ENCODE results near the gene SCAMP2.
A peak's percentile ranks its signal among the peaks of the same experiment; 100 is the strongest.

Gene SCAMP2

GRCh38 chr15:74807282-74807681, 65.9 kb downstream of the SCAMP2 start:
- Mint-ChIP-seq H3K9me3 (no peaks in the 10 kb centered on the region), H3K4me1 (ENCODE audit: low read depth) (peaks cover 10% of the 10 kb centered on the region), H3K27me3 (peaks cover 8% of the 10 kb centered on the region), H3K27ac (no peak overlapping the region), H3K36me3 (ENCODE audit: low read depth) (peaks cover 29% of the 10 kb centered on the region), H3K4me3 (no peak overlapping the region)
- intact Hi-C loops (cut with micrococcal nuclease): no loop called here

GRCh38 chr15:74804935-74805334, 68.2 kb downstream of the SCAMP2 start:
- intact Hi-C loops (cut with micrococcal nuclease): no loop called here
- Mint-ChIP-seq H3K27ac (no peak overlapping the region), H3K9me3 (no peaks in the 10 kb centered on the region), H3K4me3 (no peak overlapping the region), H3K4me1 (ENCODE audit: low read depth) (peaks cover 17% of the 10 kb centered on the region), H3K36me3 (ENCODE audit: low read depth) (peaks cover 52% of the 10 kb centered on the region), H3K27me3 (peaks cover 8% of the 10 kb centered on the region)

- Mint-ChIP-seq H3K4me1 (ENCODE audit: low read depth) (peaks cover 37% of the 10 kb centered on the region), H3K27ac (no peak overlapping the region), H3K27me3 (peaks cover 2% of the 10 kb centered on the region), H3K9me3 (no peaks in the 10 kb centered on the region), H3K36me3 (ENCODE audit: low read depth) (peaks cover 72% of the 10 kb centered on the region), H3K4me3 (no peak overlapping the region)
- intact Hi-C loops (cut with micrococcal nuclease): no loop called here
Measured at GRCh38 chr15:74802862-74803447, 70.2 kb downstream of the SCAMP2 start.

GRCh38 chr15:74802290-74802689, 70.9 kb downstream of the SCAMP2 start:
- H3K4me3 Mint-ChIP-seq: no peak overlapping the region
- intact Hi-C loops (cut with micrococcal nuclease): no loop called here
- no peaks in the 10 kb centered on the region for H3K9me3 Mint-ChIP-seq
- H3K36me3 Mint-ChIP-seq (ENCODE audit: low read depth): peaks cover 79% of the 10 kb centered on the region
- H3K27me3 Mint-ChIP-seq: peaks cover 2% of the 10 kb centered on the region
- peaks cover 43% of the 10 kb centered on the region for H3K4me1 Mint-ChIP-seq (ENCODE audit: low read depth)
- H3K27ac Mint-ChIP-seq: no peak overlapping the region

- intact Hi-C loops (cut with micrococcal nuclease): loop anchor here (2.0 kb wide), 1 partner anchor 15 kb away; no protein-coding TSS in a partner anchor
- H3K4me3 Mint-ChIP-seq: no peak overlapping the region
- H3K36me3 Mint-ChIP-seq (ENCODE audit: low read depth): peaks cover 84% of the 10 kb centered on the region
- H3K27ac Mint-ChIP-seq: peak overlapping the region; percentile 77
- peaks cover 2% of the 10 kb centered on the region for H3K27me3 Mint-ChIP-seq
- H3K4me1 Mint-ChIP-seq (ENCODE audit: low read depth): peaks cover 44% of the 10 kb centered on the region
- no peaks in the 10 kb centered on the region for H3K9me3 Mint-ChIP-seq
Measured at GRCh38 chr15:74801311-74801997, 71.7 kb downstream of the SCAMP2 start.

GRCh38 chr15:74800559-74801094, 72.5 kb downstream of the SCAMP2 start:
- Mint-ChIP-seq H3K9me3 (no peaks in the 10 kb centered on the region), H3K27me3 (no peaks in the 10 kb centered on the region), H3K27ac (peak overlapping the region; percentile 77), H3K4me3 (no peak overlapping the region), H3K36me3 (ENCODE audit: low read depth) (peaks cover 92% of the 10 kb centered on the region), H3K4me1 (ENCODE audit: low read depth) (peaks cover 50% of the 10 kb centered on the region)
- intact Hi-C loops (cut with micrococcal nuclease): loop anchor here (1.0 to 2.0 kb wide), 2 partner anchors 14 to 29 kb away; no protein-coding TSS in a partner anchor

- H3K4me3 Mint-ChIP-seq: no peak overlapping the region
- intact Hi-C loops (cut with micrococcal nuclease): loop anchor here (1.0 to 2.0 kb wide), 2 partner anchors 13 to 29 kb away; no protein-coding TSS in a partner anchor
- H3K4me1 Mint-ChIP-seq (ENCODE audit: low read depth): peaks cover 56% of the 10 kb centered on the region
- H3K9me3 Mint-ChIP-seq: no peaks in the 10 kb centered on the region
- peak overlapping the region; percentile 77 for H3K27ac Mint-ChIP-seq
- peaks cover 97% of the 10 kb centered on the region for H3K36me3 Mint-ChIP-seq (ENCODE audit: low read depth)
- no peaks in the 10 kb centered on the region for H3K27me3 Mint-ChIP-seq
Measured at GRCh38 chr15:74799856-74800558, 73.2 kb downstream of the SCAMP2 start.

- H3K27ac Mint-ChIP-seq: peak overlapping the region; percentile 77
- no peaks in the 10 kb centered on the region for H3K9me3 Mint-ChIP-seq
- no peak overlapping the region for H3K4me3 Mint-ChIP-seq
- no peaks in the 10 kb centered on the region for H3K27me3 Mint-ChIP-seq
- peaks cover 62% of the 10 kb centered on the region for H3K4me1 Mint-ChIP-seq (ENCODE audit: low read depth)
- H3K36me3 Mint-ChIP-seq (ENCODE audit: low read depth): peaks cover 97% of the 10 kb centered on the region
- intact Hi-C loops (cut with micrococcal nuclease): no loop called here
Measured at GRCh38 chr15:74799255-74799855, 73.8 kb downstream of the SCAMP2 start.

GRCh38 chr15:74798388-74799254, 74.5 kb downstream of the SCAMP2 start:
- no peaks in the 10 kb centered on the region for H3K9me3 Mint-ChIP-seq
- intact Hi-C loops (cut with micrococcal nuclease): no loop called here

GRCh38 chr15:74795966-74796625, 77.1 kb downstream of the SCAMP2 start:
- H3K4me1 Mint-ChIP-seq (ENCODE audit: low read depth): peaks cover 85% of the 10 kb centered on the region
- H3K9me3 Mint-ChIP-seq: no peaks in the 10 kb centered on the region
- H3K27ac Mint-ChIP-seq: peak overlapping the region; percentile 73
- intact Hi-C loops (cut with micrococcal nuclease): no loop called here
- H3K27me3 Mint-ChIP-seq: no peaks in the 10 kb centered on the region
- H3K36me3 Mint-ChIP-seq (ENCODE audit: low read depth): peaks cover 91% of the 10 kb centered on the region
- H3K4me3 Mint-ChIP-seq: no peak overlapping the region

More at GRCh38 chr15:74798388-74799254, 74.5 kb downstream of the SCAMP2 start:
- no peaks in the 10 kb centered on the region for H3K27me3 Mint-ChIP-seq
- H3K4me1 Mint-ChIP-seq (ENCODE audit: low read depth): peaks cover 60% of the 10 kb centered on the region
- peaks cover 92% of the 10 kb centered on the region for H3K36me3 Mint-ChIP-seq (ENCODE audit: low read depth)
- H3K27ac Mint-ChIP-seq: peak overlapping the region; percentile 77
- no peak overlapping the region for H3K4me3 Mint-ChIP-seq

- H3K4me3 Mint-ChIP-seq: no peak overlapping the region
- H3K9me3 Mint-ChIP-seq: no peaks in the 10 kb centered on the region
- H3K4me1 Mint-ChIP-seq (ENCODE audit: low read depth): peaks cover 89% of the 10 kb centered on the region
- H3K36me3 Mint-ChIP-seq (ENCODE audit: low read depth): peaks cover 88% of the 10 kb centered on the region
- no peaks in the 10 kb centered on the region for H3K27me3 Mint-ChIP-seq
- intact Hi-C loops (cut with micrococcal nuclease): no loop called here
- H3K27ac Mint-ChIP-seq: no peak overlapping the region
Measured at GRCh38 chr15:74794970-74795349, 78.2 kb downstream of the SCAMP2 start.

- peaks cover 88% of the 10 kb centered on the region for H3K36me3 Mint-ChIP-seq (ENCODE audit: low read depth)
- H3K9me3 Mint-ChIP-seq: no peaks in the 10 kb centered on the region
- peaks cover 89% of the 10 kb centered on the region for H3K4me1 Mint-ChIP-seq (ENCODE audit: low read depth)
- intact Hi-C loops (cut with micrococcal nuclease): no loop called here
- H3K4me3 Mint-ChIP-seq: no peak overlapping the region
- H3K27ac Mint-ChIP-seq: no peak overlapping the region
- H3K27me3 Mint-ChIP-seq: no peaks in the 10 kb centered on the region
Measured at GRCh38 chr15:74794248-74794969, 78.8 kb downstream of the SCAMP2 start.
